Activated CD4-positive, alpha-beta T cell treated with anti-CD3 and anti-CD28 coated beads for 36 hours (primary cell): Measurements from ENCODE around the gene ZNF512. TPM values are rescaled to one million over a fixed set of nuclear protein-coding genes. Genes with fewer than 3 reads are reported as not detected.
A peak's percentile ranks its signal among the peaks of the same experiment; 100 is the strongest.

Experiments used
- ATAC-seq: fragments of 200-7000 bp; cut with Tn5 transposase; one replicate; pipeline ENCODE4 v1.10.0; 2021; ENCODE audit warnings: mild to moderate bottlenecking, moderate library complexity
- CTCF ChIA-PET: fragments of 350-600 bp; sonication (Branson Sonifier 250); formaldehyde crosslinking; loops from one replicate; lab custom pipeline; 2021; ENCODE audit warnings: antibody characterized with exemption; lab: Charles Lee
- POLR2A ChIA-PET: fragments of 350-600 bp; sonication (Branson Sonifier 250); formaldehyde crosslinking; loops from one replicate; lab custom pipeline; 2021; ENCODE audit warnings: antibody characterized with exemption, inconsistent platforms; lab: Charles Lee
- DNase-seq: peaks from one replicate; pipeline ENCODE4 v3.0.0-alpha.2; 2020
- H3K27ac Mint-ChIP-seq: one replicate; pipeline ENCODE4 v1.8.0; 2021; ENCODE audit warnings: mixed read lengths
- H3K27me3 Mint-ChIP-seq: one replicate; pipeline ENCODE4 v1.8.0; 2021; ENCODE audit warnings: mixed read lengths
- H3K36me3 Mint-ChIP-seq: one replicate; pipeline ENCODE4 v1.8.0; 2021; ENCODE audit warnings: low read depth, mixed read lengths
- H3K4me1 Mint-ChIP-seq: one replicate; pipeline ENCODE4 v1.8.0; 2021; ENCODE audit warnings: mixed read lengths
- H3K4me3 Mint-ChIP-seq: one replicate; pipeline ENCODE4 v1.8.0; 2021; ENCODE audit warnings: mild to moderate bottlenecking, moderate library complexity, mixed read lengths
- H3K9me3 Mint-ChIP-seq: one replicate; pipeline ENCODE4 v1.8.0; 2021; ENCODE audit warnings: low read depth, mixed read lengths
- intact Hi-C, 2 experiments: fragments of 100-400 bp; cut with DNase I in 1 of 2; cut with micrococcal nuclease in 1 of 2; formaldehyde crosslinking; loops; one replicate each; pipeline versions ENCODE4 v1.14.2 to v1.15.1; 2022 to 2024; cut with DNase I, micrococcal nuclease
- total RNA-seq, 2 experiments: library from RNA; stranded (reverse); gene quantifications; one replicate each; pipeline ENCODE4 v1.2.3, GENCODE V29; 2021

Gene ZNF512
- total RNA-seq, 2 experiments from 2014 or later: 31.8 to 34.5 TPM

DNA sequence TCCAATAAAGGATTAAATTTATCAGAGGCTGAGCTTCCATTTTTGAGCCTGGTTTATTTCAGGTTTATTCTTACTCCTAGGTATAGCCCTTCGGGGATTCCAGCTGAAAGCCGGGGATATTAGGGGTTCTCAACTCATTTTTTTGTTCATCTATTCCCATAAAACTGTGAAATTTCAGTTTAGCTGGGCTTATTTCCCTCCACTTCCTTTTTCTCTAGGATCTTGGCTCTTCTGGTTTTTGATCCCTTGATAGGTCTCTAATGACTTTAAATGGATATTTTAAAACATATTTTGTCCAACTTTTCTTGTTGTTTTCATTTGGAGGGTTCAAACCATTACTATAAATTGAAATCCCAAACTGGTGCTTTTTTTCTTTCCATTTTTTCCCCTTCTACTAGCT lies 23.6 kb upstream of the ZNF512 start:
- Mint-ChIP-seq H3K36me3 (no peaks in the 10 kb centered on the region), H3K4me1 (no peaks in the 10 kb centered on the region), H3K4me3 (no peak overlapping the region), H3K27me3 (peaks cover 9% of the 10 kb centered on the region), H3K9me3 (no peaks in the 10 kb centered on the region), H3K27ac (no peak overlapping the region)
- intact Hi-C loops: no loop called here
- POLR2A ChIA-PET: no interaction called here
- ATAC-seq (no peak), DNase-seq (no peak)
- CTCF ChIA-PET: interaction anchor here (0.7 kb wide), 1 partner anchor 58 kb away, joined by 3 read pairs; no protein-coding TSS in a partner anchor

GRCh38 chr2:27561060-27561459 lies 21.8 kb upstream of the ZNF512 start:
- H3K4me3 Mint-ChIP-seq: no peak overlapping the region
- intact Hi-C loops: no loop called here
- H3K27me3 Mint-ChIP-seq: peaks cover 17% of the 10 kb centered on the region
- no peaks in the 10 kb centered on the region for H3K36me3 Mint-ChIP-seq
- no peaks in the 10 kb centered on the region for H3K4me1 Mint-ChIP-seq
- ChIA-PET POLR2A (no interaction called here), CTCF (no interaction called here)
- H3K27ac Mint-ChIP-seq: no peak overlapping the region
- H3K9me3 Mint-ChIP-seq: no peaks in the 10 kb centered on the region
- ATAC-seq (no peak), DNase-seq (no peak)

- Mint-ChIP-seq H3K27ac (no peak overlapping the region), H3K27me3 (peaks cover 28% of the 10 kb centered on the region), H3K9me3 (peaks cover 4% of the 10 kb centered on the region), H3K36me3 (no peaks in the 10 kb centered on the region), H3K4me3 (no peak overlapping the region), H3K4me1 (no peaks in the 10 kb centered on the region)
- DNase-seq: no peak
- intact Hi-C loops: no loop called here
- CTCF ChIA-PET: interaction anchor here (0.8 kb wide), 1 partner anchor 29 kb away, joined by 3 read pairs; no protein-coding TSS in a partner anchor
- no peak for ATAC-seq
- POLR2A ChIA-PET: no interaction called here
Observed at GRCh38 chr2:27566628-27567027, 16.2 kb upstream of the ZNF512 start.

- intact Hi-C loops: no loop called here
- H3K4me3 Mint-ChIP-seq: no peak overlapping the region
- H3K9me3 Mint-ChIP-seq: peaks cover 5% of the 10 kb centered on the region
- no peak for DNase-seq
- no peak overlapping the region for H3K27ac Mint-ChIP-seq
- CTCF ChIA-PET: interaction anchor here (0.7 kb wide), 1 partner anchor 1388 kb away, joined by 3 read pairs; no protein-coding TSS in a partner anchor
- POLR2A ChIA-PET: no interaction called here
- H3K4me1 Mint-ChIP-seq: no peaks in the 10 kb centered on the region
- H3K27me3 Mint-ChIP-seq: peaks cover 26% of the 10 kb centered on the region
- ATAC-seq: no peak
- H3K36me3 Mint-ChIP-seq: no peaks in the 10 kb centered on the region
Observed at GRCh38 chr2:27569398-27569797, 13.4 kb upstream of the ZNF512 start.

- ATAC-seq: no peak
- no peaks in the 10 kb centered on the region for H3K36me3 Mint-ChIP-seq
Observed at GRCh38 chr2:27571197-27571596, 11.6 kb upstream of the ZNF512 start.

GRCh38 chr2:27571681-27572080 lies 11.2 kb upstream of the ZNF512 start:
- no peak for ATAC-seq
- CTCF ChIA-PET: interaction anchor here (1.3 to 1.6 kb wide), 2 partner anchors 9 to 111 kb away, joined by 4 to 5 read pairs; no protein-coding TSS in a partner anchor

More at GRCh38 chr2:27571197-27571596, 11.6 kb upstream of the ZNF512 start:
- CTCF ChIA-PET: interaction anchor here (0.6 to 1.6 kb wide), 4 partner anchors 8 to 43 kb away, joined by 3 to 4 read pairs (median 3); no protein-coding TSS in a partner anchor
- intact Hi-C loops: no loop called here
- H3K9me3 Mint-ChIP-seq: peaks cover 9% of the 10 kb centered on the region
- no peak overlapping the region for H3K27ac Mint-ChIP-seq
- no peak overlapping the region for H3K4me3 Mint-ChIP-seq
- H3K27me3 Mint-ChIP-seq: peaks cover 16% of the 10 kb centered on the region
- no peaks in the 10 kb centered on the region for H3K4me1 Mint-ChIP-seq
- POLR2A ChIA-PET: no interaction called here
- no peak for DNase-seq

GRCh38 chr2:27572439-27572838 lies 10.4 kb upstream of the ZNF512 start:
- ATAC-seq (no peak), DNase-seq (no peak)
- Mint-ChIP-seq H3K9me3 (peaks cover 10% of the 10 kb centered on the region), H3K4me3 (no peak overlapping the region), H3K4me1 (no peaks in the 10 kb centered on the region), H3K27ac (no peak overlapping the region), H3K36me3 (no peaks in the 10 kb centered on the region), H3K27me3 (peaks cover 9% of the 10 kb centered on the region)
- CTCF ChIA-PET: interaction anchor here (1.3 to 1.6 kb wide), 2 partner anchors 8 to 110 kb away, joined by 4 to 5 read pairs; no protein-coding TSS in a partner anchor
- POLR2A ChIA-PET: no interaction called here
- intact Hi-C loops: no loop called here

More at GRCh38 chr2:27571681-27572080, 11.2 kb upstream of the ZNF512 start:
- Mint-ChIP-seq H3K4me3 (no peak overlapping the region), H3K27me3 (peaks cover 13% of the 10 kb centered on the region), H3K9me3 (peaks cover 10% of the 10 kb centered on the region), H3K27ac (no peak overlapping the region), H3K4me1 (no peaks in the 10 kb centered on the region), H3K36me3 (no peaks in the 10 kb centered on the region)
- intact Hi-C loops: no loop called here
- no peak for DNase-seq
- POLR2A ChIA-PET: no interaction called here

DNA sequence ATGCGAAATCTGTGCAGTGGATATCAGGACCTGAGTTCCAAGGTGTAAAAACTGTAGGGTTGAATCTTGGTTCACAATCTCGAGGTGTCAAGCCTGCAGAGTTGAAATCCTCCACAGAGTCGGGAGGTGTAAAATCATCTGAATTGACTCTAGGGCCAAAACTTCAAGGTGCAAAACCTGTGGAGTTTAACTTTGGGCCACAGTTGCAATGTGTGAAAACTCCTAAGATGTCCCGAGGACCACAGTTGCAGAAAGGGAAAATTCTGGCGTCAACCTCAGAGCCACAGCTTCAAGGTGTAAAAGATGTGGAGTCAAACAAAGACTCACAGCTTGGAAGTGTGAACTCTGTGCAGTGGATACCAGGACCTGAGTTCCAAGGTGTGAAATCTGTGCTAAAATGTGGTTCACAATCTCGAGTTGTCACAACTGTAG lies 9.8 kb upstream of the ZNF512 start:
- POLR2A ChIA-PET: no interaction called here
- no peak overlapping the region for H3K27ac Mint-ChIP-seq

DNA sequence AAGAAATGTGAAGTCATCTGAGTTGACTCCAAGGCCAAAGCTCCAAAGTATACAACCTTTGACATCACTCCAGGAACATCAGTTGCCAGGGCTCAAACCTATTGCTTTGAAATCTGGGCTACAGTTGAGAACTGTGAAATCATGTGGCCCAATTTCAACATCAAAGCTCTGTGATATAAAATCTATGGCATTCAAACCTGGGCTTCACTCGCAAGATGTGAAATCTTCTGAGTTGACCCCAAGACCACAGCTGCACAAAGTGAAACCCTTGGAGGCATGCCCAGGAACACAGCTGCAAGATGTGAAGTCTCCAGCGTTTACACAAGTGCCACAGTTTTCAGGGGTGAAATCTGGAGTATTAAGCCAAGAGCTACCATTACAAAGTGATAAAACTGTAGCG lies 9.4 kb upstream of the ZNF512 start:
- no peaks in the 10 kb centered on the region for H3K4me1 Mint-ChIP-seq
- intact Hi-C loops: no loop called here
- H3K36me3 Mint-ChIP-seq: no peaks in the 10 kb centered on the region
- POLR2A ChIA-PET: no interaction called here
- H3K27ac Mint-ChIP-seq: no peak overlapping the region
- CTCF ChIA-PET: interaction anchor here (0.6 kb wide), 1 partner anchor 30 kb away, joined by 3 read pairs; no protein-coding TSS in a partner anchor
- ATAC-seq (no peak), DNase-seq (no peak)
- H3K9me3 Mint-ChIP-seq: peaks cover 17% of the 10 kb centered on the region
- peaks cover 4% of the 10 kb centered on the region for H3K27me3 Mint-ChIP-seq
- no peak overlapping the region for H3K4me3 Mint-ChIP-seq

More for the DNA sequence above, 9.8 kb upstream of the ZNF512 start:
- Mint-ChIP-seq H3K9me3 (peaks cover 16% of the 10 kb centered on the region), H3K27me3 (peaks cover 8% of the 10 kb centered on the region), H3K4me1 (no peaks in the 10 kb centered on the region), H3K36me3 (no peaks in the 10 kb centered on the region), H3K4me3 (no peak overlapping the region)
- CTCF ChIA-PET: interaction anchor here (0.6 kb wide), 1 partner anchor 30 kb away, joined by 3 read pairs; no protein-coding TSS in a partner anchor
- intact Hi-C loops: no loop called here
- ATAC-seq: no peak
- DNase-seq: no peak

DNA sequence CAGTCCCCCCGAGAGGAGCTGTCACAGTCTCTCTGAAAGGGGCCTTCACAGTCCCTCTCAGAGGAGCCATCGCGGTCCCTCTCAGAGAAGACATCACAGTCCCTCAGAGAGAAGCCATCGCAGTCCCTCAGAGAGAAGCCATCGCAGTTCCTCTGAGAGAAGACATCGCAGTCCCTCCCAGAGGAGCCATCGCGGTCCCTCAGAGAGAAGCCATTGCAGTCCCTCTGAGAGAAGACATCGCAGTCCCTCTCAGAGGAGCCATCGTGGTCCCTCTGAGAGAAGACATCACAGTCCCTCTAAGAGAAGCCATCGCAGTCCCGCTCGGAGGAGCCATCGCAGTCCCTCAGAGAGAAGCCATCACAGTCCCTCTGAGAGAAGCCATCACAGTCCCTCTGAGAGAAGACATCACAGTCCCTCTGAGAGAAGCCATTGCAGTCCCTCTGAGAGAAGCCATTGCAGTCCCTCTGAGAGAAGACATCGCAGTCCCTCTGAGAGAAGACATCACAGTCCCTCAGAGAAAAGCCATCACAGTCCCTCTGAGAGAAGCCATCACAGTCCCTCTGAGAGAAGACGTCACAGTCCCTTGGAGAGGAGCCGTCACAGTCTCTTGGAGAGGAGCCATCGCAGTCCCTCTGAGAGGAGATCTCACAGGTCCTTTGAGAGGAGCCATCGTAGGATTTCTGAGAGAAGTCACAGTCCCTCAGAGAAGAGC lies 1.3 kb upstream of the ZNF512 start:
- DNase-seq (no peak), ATAC-seq (no peak)
- no peak overlapping the region for H3K27ac Mint-ChIP-seq
- peaks cover 15% of the 10 kb centered on the region for H3K9me3 Mint-ChIP-seq
- H3K4me1 Mint-ChIP-seq: peaks cover 34% of the 10 kb centered on the region
- H3K27me3 Mint-ChIP-seq: no peaks in the 10 kb centered on the region
- H3K4me3 Mint-ChIP-seq: peak overlapping the region; percentile 98
- ChIA-PET CTCF (no interaction called here), POLR2A (no interaction called here)
- intact Hi-C loops: loop anchor here in 1 of 2 experiments (1.0 to 5.0 kb wide), 4 partner anchors 57 to 258 kb away; partner anchors contain the start of genes GTF3C2 and MPV17
- peaks cover 29% of the 10 kb centered on the region for H3K36me3 Mint-ChIP-seq

- POLR2A ChIA-PET: no interaction called here
- DNase-seq (no peak), ATAC-seq (no peak)
- H3K4me1 Mint-ChIP-seq: peaks cover 41% of the 10 kb centered on the region
- H3K36me3 Mint-ChIP-seq: peaks cover 34% of the 10 kb centered on the region
- CTCF ChIA-PET: interaction anchor here (0.6 to 1.1 kb wide), 2 partner anchors 75 to 153 kb away, joined by 3 to 4 read pairs; no protein-coding TSS in a partner anchor
- H3K9me3 Mint-ChIP-seq: peaks cover 15% of the 10 kb centered on the region
- H3K27ac Mint-ChIP-seq: peak overlapping the region; percentile 98
- peak overlapping the region; percentile 98 for H3K4me3 Mint-ChIP-seq
- no peaks in the 10 kb centered on the region for H3K27me3 Mint-ChIP-seq
- intact Hi-C loops: loop anchor here in 1 of 2 experiments (1.0 to 5.0 kb wide), 4 partner anchors 57 to 259 kb away; partner anchors contain the start of genes GTF3C2 and MPV17
Observed at GRCh38 chr2:27582129-27582694, 630 bp upstream of the ZNF512 start.
